ENCODE data around the gene OR1B1.
"Not testable (repeated sequence)": the region's sequence is repeated elsewhere in the genome, so short reads cannot be mapped to it uniquely, and the experiment has no call there.

The OR1B1 gene

DNA sequence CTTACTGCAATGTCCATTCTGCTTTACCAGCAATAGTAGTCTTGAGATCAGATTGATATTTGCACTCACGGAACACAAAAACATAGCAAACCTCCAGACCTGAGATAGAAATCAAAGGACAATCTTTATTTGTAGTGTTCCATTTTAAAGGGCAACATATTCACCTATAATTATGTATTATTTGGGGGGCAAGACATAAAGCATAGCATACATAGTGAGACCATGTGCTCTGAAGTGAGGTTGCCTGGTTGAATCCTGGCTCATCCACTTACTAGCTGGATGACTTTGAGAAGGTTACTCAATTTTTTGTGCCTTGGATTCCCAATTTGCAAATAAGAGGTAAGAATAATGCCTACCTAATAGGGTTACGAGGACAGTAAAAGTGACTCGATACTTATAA is at the start of gene OR1B1:
OR1B1 (minus strand) TSS at position 101 of the 400 bp plus-strand sequence.
- DNase-seq (ENCODE audit: low read depth, low spot score), result no peak

DNA sequence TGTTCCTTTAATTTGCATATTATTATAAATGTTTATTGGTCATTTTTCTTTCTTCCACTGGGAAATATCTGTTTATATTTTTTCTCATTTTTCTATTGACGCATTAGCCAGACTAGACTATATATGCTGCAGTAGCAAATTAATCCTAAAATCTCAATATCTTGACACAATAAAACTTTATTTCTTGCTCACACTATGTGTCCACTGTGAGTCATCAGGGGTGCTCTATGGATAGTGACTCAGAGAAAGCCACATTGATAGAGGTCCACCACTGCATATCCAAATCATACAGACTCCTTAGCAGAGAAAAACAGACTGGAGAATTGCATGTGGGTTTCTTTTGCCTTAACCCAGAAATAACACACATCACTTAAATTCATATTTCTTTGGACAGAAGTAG is 38.3 kb upstream of the OR1B1 start:
- DNase-seq (ENCODE audit: low read depth, low spot score), result no peak

DNA sequence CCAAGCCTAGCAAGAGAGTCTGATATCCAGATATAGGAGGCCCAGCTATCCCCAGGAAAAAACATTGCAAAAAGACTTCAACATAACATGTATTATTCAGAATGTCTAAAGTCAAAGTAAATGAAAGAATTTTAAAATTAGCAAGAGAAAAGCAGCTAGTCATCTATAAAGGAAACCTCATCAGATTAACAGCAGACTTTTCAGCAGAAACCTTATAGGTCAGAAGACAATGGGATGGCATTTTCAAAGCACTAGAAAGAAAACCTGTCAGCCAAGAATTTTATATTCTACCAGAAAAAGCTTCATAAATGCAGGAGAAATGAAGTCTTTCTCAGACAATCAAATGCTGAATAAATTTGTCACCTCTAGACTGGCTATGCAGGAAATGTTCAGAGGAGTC is 27.4 kb upstream of the OR1B1 start:
- DNase-seq (ENCODE audit: low read depth, low spot score), result no peak

DNA sequence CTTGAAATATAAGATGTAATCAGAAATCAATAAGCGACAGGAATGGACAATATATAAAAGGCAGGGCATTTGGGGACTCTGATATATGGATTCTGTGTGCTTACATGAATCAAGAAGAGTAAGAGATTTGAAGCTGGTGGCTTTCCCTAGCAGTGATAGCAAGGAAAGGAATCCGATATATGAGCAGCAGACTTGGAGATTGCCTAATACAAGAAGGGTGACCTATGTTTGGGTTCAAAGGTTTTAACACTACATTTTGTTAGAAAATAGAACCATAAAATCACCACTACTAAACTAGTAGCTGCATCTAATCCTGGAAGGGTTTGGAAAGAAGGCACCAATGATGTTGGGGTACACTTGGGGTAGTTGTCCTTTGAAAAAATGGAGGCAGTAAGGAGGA is 15.1 kb upstream of the OR1B1 start:
- DNase-seq (ENCODE audit: low read depth, low spot score), result no peak

DNA sequence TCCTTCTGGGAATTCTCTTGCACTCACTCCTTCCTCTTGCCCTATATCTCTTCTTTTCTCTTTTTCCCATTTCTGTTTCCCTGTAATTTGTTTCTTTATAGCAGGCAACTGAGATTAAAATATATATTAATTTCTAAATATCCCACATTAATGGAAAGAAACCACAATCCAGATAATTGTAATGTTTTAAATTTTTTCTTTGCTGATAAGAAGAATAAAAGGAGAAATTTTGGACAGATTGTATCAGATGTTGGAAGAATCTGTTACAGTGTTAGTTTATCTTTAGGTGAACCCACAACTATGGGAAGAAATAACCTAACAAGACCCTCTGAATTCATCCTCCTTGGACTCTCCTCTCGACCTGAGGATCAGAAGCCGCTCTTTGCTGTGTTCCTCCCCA is 4.0 kb upstream of the OR1B1 start, which contains the start of gene OR1L1:
OR1L1 (plus strand) TSS at position 301 of the 400 bp plus-strand sequence; CDS start at position 301, 0 bp downstream.
- DNase-seq (ENCODE audit: low read depth, low spot score), result no peak

DNA sequence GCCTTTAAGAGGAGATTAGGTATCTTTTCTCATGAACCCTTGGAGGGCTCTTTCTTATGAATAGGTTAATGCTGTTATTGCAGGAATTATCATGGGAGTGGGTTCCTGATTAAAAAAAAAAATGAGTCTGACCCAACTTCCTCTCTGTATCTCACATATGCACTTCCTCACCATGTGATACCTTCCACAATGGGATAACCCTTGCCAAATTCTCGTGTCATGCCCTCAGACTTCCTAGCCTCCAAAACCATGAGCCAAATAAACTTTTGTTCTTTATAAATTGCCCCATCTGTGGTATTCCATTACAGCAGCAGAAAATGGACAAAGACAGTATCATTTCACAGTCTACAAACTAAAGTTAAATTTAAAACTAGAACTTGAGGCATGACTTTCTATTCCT is 1.0 kb downstream of the OR1B1 start:
- no peak for DNase-seq (ENCODE audit: low read depth, low spot score)

DNA sequence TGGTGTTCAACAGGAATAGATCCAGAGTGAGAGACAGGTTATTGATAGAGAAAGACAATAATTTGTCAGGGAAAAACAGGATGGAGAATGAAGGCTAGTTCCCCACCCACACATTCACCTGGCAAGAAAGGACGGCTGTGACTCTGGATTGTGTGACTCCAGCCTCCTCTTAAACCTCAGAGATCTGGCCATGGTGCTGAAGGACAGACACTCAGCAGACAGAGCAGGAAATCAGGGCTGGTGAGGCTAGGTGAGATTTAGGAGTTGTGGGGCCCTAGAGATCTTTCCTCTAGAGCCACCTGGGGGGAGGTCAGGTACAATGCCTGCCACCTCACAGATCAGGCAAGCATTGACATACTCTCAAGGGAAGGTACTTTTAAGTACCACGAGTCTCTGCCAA is 15.2 kb downstream of the OR1B1 start:
- no peak for DNase-seq (ENCODE audit: low read depth, low spot score)

DNA sequence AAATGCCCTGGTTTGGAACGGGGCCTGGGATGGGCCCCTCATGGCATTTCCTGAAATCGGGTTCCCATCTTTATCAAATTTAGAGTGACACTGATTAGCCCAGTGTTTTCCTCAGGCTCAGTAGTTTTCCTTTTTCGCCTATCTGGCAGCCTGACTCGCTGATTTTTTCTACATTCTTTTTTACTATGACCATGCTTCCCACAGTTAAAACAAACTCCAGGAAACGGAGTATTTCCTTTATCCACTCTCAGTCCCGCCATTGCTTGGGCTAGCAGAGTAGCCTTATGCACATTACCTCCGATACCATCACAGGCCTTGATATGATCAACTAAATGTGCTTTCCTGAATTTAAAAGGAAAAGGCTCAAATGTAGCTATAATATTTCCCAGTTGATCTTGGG is 37.4 kb downstream of the OR1B1 start:
- DNase-seq (ENCODE audit: low read depth, low spot score), result no peak

DNA sequence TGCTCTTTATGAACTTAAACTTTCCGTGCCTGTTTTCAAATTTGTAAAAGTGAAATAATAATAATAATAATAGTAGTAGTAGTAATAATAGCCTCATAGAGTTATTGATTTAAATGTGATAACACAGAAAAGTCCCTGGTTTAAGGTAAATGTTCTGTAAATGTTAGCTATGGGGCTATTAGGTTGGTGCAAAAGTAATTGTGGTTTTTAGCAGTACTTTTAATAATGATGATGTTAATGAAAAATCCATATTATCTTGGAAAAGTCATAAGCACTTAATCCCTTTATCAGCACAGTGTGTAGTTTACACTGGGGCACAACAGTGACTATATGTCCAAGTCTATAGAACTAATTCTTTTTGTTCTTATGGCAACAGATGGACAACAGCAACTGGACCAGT is 43.1 kb downstream of the OR1B1 start, which contains the start of gene OR1Q1:
OR1Q1 (plus strand) TSS at position 377 of the 400 bp plus-strand sequence; CDS start at position 377, 0 bp downstream.
- no peak for DNase-seq (ENCODE audit: low read depth, low spot score)

DNA sequence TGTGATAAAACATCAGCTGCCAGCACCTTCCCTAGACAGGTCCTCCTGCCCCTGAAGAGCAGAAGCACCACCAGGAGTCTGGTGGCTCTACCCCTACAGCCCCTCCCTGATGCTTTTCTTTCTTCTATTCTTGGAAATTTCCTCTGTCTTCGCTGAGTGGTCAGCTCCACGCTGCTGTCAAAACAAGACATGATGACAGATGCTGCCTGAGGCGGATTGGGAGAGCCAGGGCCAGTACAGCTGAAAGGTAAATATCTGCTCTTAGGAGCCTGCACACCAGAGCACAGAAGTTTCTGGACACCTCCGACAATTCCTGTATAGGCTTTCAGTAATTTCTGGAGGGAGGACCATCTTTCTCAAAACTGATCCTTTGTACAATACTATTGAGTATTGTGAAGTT is 47.6 kb downstream of the OR1B1 start:
- no peak for DNase-seq (ENCODE audit: low read depth, low spot score)

DNA sequence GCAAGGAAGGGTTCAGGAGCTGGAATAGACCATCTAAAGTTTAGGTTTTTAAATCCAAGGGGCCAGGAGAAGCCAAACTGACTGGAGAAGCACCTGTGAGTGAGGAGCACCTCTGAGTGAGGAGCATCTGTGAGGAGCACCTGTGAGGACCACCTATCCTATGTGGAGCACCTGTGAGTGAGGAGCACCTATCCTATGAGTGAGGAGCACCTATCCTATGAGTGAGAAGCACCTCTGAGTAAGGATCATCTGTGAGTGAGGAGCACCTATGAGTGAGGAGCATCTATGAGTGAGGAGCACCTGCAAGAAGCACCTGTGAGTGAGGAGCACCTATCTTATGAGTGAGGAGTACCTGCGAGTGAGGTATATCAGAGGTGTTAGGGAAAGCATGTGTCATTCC is 50.8 kb downstream of the OR1B1 start:
- DNase-seq (ENCODE audit: low read depth, low spot score), result no peak

DNA sequence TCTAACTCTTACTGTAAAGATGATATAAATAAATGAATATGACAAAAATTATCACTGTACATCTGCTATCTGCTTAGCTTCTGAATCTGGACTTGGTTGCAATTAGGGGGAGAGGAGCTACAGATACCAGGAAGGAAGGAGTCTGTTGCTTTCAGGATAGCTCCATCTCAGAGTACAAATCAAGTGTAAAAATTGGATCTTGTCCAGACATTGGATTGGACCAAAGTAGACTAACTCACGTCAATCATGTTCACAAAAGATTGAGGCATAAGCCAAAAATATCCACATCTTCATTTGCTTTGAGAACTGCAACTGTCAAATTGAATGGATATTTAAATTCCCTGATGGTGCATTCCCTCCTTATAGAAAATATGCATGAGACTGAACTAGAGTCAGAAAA is 51.7 kb downstream of the OR1B1 start:
- DNase-seq (ENCODE audit: low read depth, low spot score), result no peak

DNA sequence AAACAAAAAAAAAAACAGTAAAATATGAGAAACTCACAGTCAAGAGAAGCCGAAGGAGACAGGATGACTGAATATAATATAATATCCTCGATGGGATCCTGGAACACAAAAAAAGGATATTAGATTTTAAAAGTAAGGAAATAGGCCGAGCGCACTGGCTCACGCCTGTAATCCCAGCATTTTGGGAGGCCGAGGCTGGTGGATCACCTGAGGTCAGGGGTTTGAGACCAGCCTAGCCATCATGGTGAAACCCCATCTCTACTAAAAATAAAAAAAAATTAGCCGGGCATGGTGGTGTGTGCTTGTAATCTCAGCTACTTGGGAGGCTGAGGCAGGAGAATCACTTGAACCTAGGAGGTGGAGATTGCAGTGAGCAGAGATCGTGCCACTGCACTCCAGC is 74.1 kb downstream of the OR1B1 start, which contains the start of gene OR1L8:
OR1L8 (minus strand) TSS at position 101 of the 400 bp plus-strand sequence. CDS start 14,907 bp downstream, outside the sequence.
- not testable (repeated sequence) for DNase-seq (ENCODE audit: low read depth, low spot score)

DNA sequence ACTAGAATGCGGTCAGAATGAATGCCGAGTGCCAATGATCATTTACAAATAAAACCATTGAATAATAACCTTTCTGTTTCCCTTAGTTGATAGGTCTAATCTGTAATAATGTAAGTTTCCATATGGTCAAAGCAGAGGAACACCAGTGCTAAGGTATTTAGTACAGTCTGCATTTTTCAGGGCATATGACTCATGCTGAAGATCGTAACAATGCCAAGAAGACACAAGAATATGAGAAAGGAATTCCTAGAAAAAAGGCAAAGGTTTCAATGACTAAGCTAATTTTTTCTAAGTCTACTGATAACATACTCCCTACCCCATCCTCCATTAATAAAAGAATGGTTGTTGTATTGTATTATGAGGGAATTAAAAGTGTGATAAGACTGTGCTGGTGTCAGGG is 77.1 kb downstream of the OR1B1 start:
- no peak for DNase-seq (ENCODE audit: low read depth, low spot score)

DNA sequence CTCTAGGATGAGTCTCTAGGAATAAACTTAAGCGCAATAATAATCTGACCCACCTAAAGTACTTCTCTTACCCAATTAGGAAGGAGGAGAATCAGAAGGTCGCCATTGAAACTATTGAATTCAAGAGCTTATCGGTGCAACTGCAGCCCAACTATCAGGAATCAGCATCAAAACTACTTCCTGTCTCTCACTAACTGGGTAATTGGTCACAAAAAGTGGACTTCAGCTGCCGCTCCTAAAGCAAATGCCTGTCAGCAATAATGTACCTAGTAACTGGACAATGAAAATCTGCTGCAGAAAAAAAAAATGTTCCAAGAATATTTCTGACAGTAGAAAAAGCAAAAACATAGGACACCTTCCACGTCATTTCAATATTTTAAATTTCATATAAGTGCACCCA is 77.6 kb downstream of the OR1B1 start:
- no peak for DNase-seq (ENCODE audit: low read depth, low spot score)
